Fibroblast of skin of abdomen (primary cell): ENCODE data around the gene IL20.
A peak's percentile ranks its signal among the peaks of the same experiment; 100 is the strongest.

Experiments used
- DNase-seq: peaks from one replicate; pipeline ENCODE4 v3.0.0-alpha.2; 2013

The IL20 gene

GRCh38 chr1:206904423-206905142, 39.2 kb downstream of the IL20 start:
- no peak for DNase-seq

GRCh38 chr1:206905295-206906164, 40.1 kb downstream of the IL20 start:
- peak; percentile 97 for DNase-seq

GRCh38 chr1:206907304-206907991, 42.0 kb downstream of the IL20 start:
- no peak for DNase-seq

GRCh38 chr1:206908038-206908437, 42.6 kb downstream of the IL20 start:
- no peak for DNase-seq

GRCh38 chr1:206909161-206909882, 43.9 kb downstream of the IL20 start:
- DNase-seq, result no peak

GRCh38 chr1:206909883-206910318, 44.5 kb downstream of the IL20 start:
- no peak for DNase-seq

GRCh38 chr1:206911064-206911663, 45.7 kb downstream of the IL20 start:
- DNase-seq, result peak; percentile 65

GRCh38 chr1:206912445-206913095, 47.1 kb downstream of the IL20 start:
- DNase-seq, result peak; percentile 76

GRCh38 chr1:206913766-206914537, 48.5 kb downstream of the IL20 start:
- no peak for DNase-seq

- DNase-seq, result no peak
Observed at GRCh38 chr1:206915030-206915735, 49.8 kb downstream of the IL20 start.

- no peak for DNase-seq
Observed at GRCh38 chr1:206916000-206916709, 50.7 kb downstream of the IL20 start.

GRCh38 chr1:206918076-206918475, 52.7 kb downstream of the IL20 start:
- DNase-seq, result no peak
